ENCODE data around the gene ANKMY1.

Gene ANKMY1

GRCh38 chr2:240432820-240433801, 124.7 kb downstream of the ANKMY1 start:
- DNase-seq, result no peak

GRCh38 chr2:240432430-240432819, 125.4 kb downstream of the ANKMY1 start:
- DNase-seq, result no peak

- DNase-seq, result no peak
These were observed 125.9 kb downstream of the ANKMY1 start for GRCh38 chr2:240431661-240432424.

GRCh38 chr2:240431271-240431660, 126.5 kb downstream of the ANKMY1 start:
- DNase-seq, result no peak

GRCh38 chr2:240430595-240430994, 127.2 kb downstream of the ANKMY1 start:
- no peak for DNase-seq

GRCh38 chr2:240429872-240430491, 127.8 kb downstream of the ANKMY1 start:
- DNase-seq, result no peak
